ENCODE measurements around the gene NCAM1. TPM values are rescaled to one million over a fixed set of nuclear protein-coding genes. Genes with fewer than 3 reads are reported as not detected.

Gene NCAM1
- total RNA-seq, 1 donor from 2014 or later = 20.3 TPM

DNA sequence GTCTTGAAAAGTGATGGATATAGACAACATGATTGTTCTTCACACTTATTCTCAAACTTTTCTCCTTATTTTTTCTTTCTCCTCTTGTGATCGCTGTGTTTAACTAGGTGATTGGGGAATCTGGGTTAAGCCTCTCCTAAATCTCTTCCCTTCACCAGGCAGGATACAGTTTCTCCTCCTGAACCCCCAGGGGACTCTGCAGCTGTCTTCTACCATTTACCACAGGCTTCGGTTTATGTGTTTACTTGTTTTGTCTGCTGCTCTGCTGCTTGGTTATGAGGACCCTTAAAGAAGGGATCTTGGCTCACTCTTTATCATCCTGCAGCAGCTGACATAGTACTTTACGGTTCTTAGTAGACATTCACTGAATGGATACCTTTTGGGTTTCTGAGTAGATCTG, 124.2 kb downstream of the NCAM1 start:
- DNase-seq (ENCODE audit: low spot score) = no peak

GRCh38 chr11:113087706-113088105, 126.5 kb downstream of the NCAM1 start:
- no peak for DNase-seq (ENCODE audit: low spot score)

DNA sequence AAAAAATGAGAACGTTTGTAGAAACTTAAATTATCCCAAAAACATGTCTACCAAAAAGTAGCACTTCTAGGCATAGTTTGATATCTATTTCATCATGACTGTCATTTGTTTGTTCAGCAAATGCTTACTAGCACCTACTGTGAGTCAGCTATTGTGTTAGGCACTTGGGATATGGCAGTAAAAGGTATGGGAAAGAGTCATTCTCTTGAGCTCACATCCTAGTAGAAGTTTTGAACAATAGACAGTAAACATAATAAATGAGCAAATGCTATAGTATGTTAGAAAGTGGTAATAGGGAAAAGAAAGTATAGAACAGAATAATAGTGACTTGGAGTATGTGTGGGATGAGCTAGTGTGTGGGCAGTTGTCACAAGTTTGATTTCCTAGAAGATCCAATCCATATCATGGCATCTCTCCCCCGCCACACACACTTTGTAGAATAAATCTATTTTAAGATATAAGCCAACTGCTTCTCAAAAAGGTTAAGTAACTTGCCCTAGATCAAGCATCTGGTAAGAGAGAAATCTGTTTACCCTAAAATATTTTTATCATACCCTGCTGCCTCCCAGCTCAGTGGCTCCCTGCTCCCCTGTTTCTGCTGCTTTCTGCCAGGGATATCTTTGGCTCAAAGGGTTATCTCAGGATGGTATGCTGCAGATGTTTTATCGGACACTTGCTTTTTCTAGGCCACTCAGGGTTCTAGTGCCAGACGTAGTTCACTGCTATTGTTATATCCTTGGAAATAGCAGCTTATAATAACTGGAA, 129.7 kb downstream of the NCAM1 start:
- no peak for DNase-seq (ENCODE audit: low spot score)

GRCh38 chr11:113091481-113091780, 130.2 kb downstream of the NCAM1 start:
- no peak for DNase-seq (ENCODE audit: low spot score)

- no peak for DNase-seq (ENCODE audit: low spot score)
These were observed 135.4 kb downstream of the NCAM1 start for GRCh38 chr11:113096648-113097047.

- DNase-seq (ENCODE audit: low spot score) = no peak
These were observed 142.9 kb downstream of the NCAM1 start for GRCh38 chr11:113103932-113104690.

DNA sequence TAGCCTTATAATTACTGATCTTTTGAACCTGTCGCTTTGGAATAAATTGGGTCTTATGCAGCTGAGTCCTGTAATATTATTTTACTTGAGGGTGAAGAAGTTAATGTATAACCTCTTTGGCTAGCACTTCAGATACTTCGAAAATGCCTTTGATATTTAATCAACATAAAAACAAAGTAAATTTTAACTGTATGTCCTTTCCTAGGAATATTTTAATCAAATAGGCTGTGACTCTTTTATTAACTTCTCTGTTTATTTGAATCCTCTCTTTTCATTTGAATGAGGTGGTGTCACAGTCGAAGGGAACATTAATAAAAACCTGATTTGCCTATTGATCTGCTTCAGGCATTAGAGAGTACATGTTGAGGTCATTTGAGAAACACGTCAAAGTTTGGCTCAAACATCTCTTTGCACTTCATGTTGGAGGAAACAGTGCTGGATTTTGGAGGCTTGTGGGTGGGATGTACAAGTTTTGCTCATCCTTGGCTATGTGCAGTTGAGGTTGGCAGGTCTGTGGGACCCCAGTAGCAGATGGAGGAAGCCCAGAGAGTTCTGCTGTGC, 143.6 kb downstream of the NCAM1 start:
- DNase-seq (ENCODE audit: low spot score) = no peak

- DNase-seq (ENCODE audit: low spot score) = no peak
These were observed 144.4 kb downstream of the NCAM1 start for GRCh38 chr11:113105592-113105991.

DNA sequence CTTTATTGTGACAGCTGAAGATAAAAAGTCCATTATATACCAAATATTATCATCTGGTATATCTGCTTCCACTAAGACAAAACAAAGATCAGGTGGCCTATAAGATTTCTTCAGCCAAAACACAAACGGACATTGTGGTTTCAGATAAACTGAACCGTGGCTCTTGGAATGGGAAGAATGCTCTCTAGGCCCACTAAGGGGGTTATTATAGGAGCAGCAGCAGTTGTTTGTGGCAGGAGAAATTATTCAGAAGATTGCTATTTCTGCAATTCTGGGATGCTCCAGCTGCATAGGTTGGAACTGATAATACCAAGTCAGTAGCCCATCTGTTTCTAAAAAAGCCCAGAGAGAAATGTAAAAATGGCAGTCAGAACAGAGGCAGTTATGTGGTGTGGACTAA, 145.3 kb downstream of the NCAM1 start:
- DNase-seq (ENCODE audit: low spot score) = no peak

GRCh38 chr11:113110046-113110445, 148.8 kb downstream of the NCAM1 start:
- DNase-seq (ENCODE audit: low spot score) = no peak

DNA sequence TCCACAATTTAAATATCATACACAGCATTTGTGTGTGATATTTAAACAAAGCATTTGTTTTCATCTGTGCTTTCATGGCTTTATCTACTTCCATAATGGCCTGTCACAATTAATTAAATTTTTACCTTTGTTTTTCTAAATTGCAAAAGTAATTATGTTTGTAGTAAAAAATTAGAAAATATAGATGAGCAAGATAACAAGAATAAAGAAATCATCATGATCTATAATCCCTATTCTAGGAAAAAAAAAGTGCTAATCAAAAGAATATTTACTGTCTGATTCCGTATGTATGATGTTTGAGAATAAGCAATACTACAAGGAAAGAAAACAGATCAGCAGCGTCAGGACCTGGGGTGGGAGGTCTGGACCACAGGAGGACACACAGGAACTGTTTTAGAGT, 149.9 kb downstream of the NCAM1 start:
- no peak for DNase-seq (ENCODE audit: low spot score)

DNA sequence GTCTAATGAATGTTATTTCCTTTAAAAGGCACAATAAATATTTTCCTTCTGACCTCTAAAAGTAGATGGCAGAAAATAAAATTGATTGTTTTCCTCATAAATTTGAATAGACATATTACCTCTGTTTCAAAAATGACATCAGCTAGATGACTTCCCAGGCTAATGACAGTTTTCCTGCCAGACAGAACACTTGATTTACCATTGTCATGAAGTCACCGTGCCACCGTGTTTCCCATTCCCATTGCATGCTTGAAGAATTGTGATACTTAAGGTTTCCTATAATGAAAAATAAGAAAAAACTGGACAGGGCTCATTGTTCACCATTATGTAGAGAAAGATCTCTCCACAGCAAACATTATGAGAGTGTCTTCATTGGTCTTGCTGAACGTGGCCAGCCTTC, 151.1 kb downstream of the NCAM1 start:
- no peak for DNase-seq (ENCODE audit: low spot score)

- DNase-seq (ENCODE audit: low spot score) = peak; percentile 65
These were observed 152.8 kb downstream of the NCAM1 start for GRCh38 chr11:113113801-113114704.

GRCh38 chr11:113114705-113115027, 153.4 kb downstream of the NCAM1 start:
- DNase-seq (ENCODE audit: low spot score) = no peak

GRCh38 chr11:113118104-113118503, 156.9 kb downstream of the NCAM1 start:
- no peak for DNase-seq (ENCODE audit: low spot score)

- no peak for DNase-seq (ENCODE audit: low spot score)
These were observed 157.9 kb downstream of the NCAM1 start for GRCh38 chr11:113119074-113119473.

GRCh38 chr11:113119966-113120736, 158.9 kb downstream of the NCAM1 start:
- DNase-seq (ENCODE audit: low spot score) = no peak

DNA sequence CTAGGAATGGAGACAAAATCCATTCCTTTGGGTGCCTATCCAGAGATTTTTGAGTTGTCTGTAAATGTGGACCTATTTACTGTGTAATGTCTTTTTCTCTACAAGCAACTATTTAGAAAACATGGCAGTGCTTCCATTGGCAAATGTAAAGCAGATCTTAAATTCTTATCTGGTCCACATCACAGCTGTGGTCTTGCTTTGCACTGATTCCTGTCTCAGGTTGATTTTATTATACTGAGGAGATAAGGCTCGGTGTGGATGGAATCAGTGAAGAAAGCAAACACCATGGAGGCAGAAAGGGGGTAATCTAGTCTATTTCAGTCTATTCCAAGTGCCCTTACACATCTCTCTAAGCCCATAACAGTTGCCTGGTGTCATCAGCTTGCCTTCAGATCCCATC, 160.5 kb downstream of the NCAM1 start:
- DNase-seq (ENCODE audit: low spot score) = no peak

- DNase-seq (ENCODE audit: low spot score) = no peak
These were observed 162.8 kb downstream of the NCAM1 start for GRCh38 chr11:113124006-113124405.

GRCh38 chr11:113124578-113124977, 163.4 kb downstream of the NCAM1 start:
- DNase-seq (ENCODE audit: low spot score) = no peak

- no peak for DNase-seq (ENCODE audit: low spot score)
These were observed 168.2 kb downstream of the NCAM1 start for GRCh38 chr11:113129261-113129992.

Data from mucosa of gallbladder (tissue), 1 donor.